Right atrium auricular region (tissue), 2 donors: ENCODE results near the gene MRPL36. TPM values are rescaled to one million over a fixed set of nuclear protein-coding genes. Genes with fewer than 3 reads are reported as not detected.

Source experiments
- DNase-seq: peaks from one replicate; pipeline ENCODE4 v3.0.0-alpha.2; 2019; ENCODE audit warnings: low spot score
- H3K27ac ChIP-seq, 2 donors: fragments of 200-600 bp; sonication (generic); 1 replicate in 1 of 2; 2 replicates in 1 of 2; pipeline ENCODE4 v1.5.1; 2016 to 2019
- H3K27me3 ChIP-seq, 2 donors: fragments of 200-600 bp; sonication (generic); one replicate each; pipeline versions ENCODE4 v1.5.1 to v1.6.0; 2017 to 2019
- H3K36me3 ChIP-seq: fragments of 200-600 bp; sonication (generic); one replicate; pipeline ENCODE4 v1.5.1; 2016
- H3K4me1 ChIP-seq, 2 donors: fragments of 200-600 bp; sonication (generic); one replicate each; pipeline versions ENCODE4 v1.5.1 to v1.6.0; 2017 to 2019
- H3K4me3 ChIP-seq, 2 donors: fragments of 200-600 bp; sonication (generic); 1 replicate in 1 of 2; 2 replicates in 1 of 2; pipeline ENCODE4 v1.5.1; 2017 to 2019; ENCODE audit warnings: mild to moderate bottlenecking in 1 of 2, moderate library complexity in 1 of 2
- H3K9me3 ChIP-seq, 2 donors: fragments of 200-600 bp; sonication (generic); one replicate each; pipeline ENCODE4 v1.5.1; 2019
- CTCF ChIP-seq, 2 donors: fragments of 200-600 bp; sonication (generic); IDR thresholded peaks; one replicate each; pipeline ENCODE4 v1.5.1; 2019; ENCODE audit warnings: antibody characterized with exemption in 2 of 2
- total RNA-seq, 2 donors: library from RNA; depleted of rRNA; stranded (reverse); fragments of >200 nt; gene quantifications; one replicate each; pipeline ENCODE4 v1.1.0, GENCODE V29; 2016

Gene MRPL36
- total RNA-seq, 2 donors from 2014 or later = 40.5 to 41.2 TPM

GRCh38 chr5:1797103-1797800 lies 2.4 kb downstream of the MRPL36 start:
- H3K27ac ChIP-seq = no peak overlapping the region
- TF ChIP-seq CTCF (IDR thresholded peaks at IDR 0.05) = no peak
- peaks cover 0 to 35% of the 10 kb centered on the region in 2 donors for H3K4me1 ChIP-seq
- no peaks in the 10 kb centered on the region for H3K9me3 ChIP-seq
- H3K4me3 ChIP-seq = no peak overlapping the region
- no peak for DNase-seq
- H3K36me3 ChIP-seq = peaks cover 12% of the 10 kb centered on the region
- H3K27me3 ChIP-seq = no peaks in the 10 kb centered on the region

GRCh38 chr5:1796371-1797102 lies 3.1 kb downstream of the MRPL36 start:
- Histone ChIP-seq H3K36me3 (peaks cover 12% of the 10 kb centered on the region), H3K27me3 (no peaks in the 10 kb centered on the region), H3K4me3 (no peak overlapping the region), H3K9me3 (no peaks in the 10 kb centered on the region), H3K27ac (no peak overlapping the region), H3K4me1 (peaks cover 0 to 29% of the 10 kb centered on the region in 2 donors)
- DNase-seq = no peak
- no peak for TF ChIP-seq CTCF (IDR thresholded peaks at IDR 0.05)

- no peak overlapping the region for H3K27ac ChIP-seq
- no peak overlapping the region for H3K4me3 ChIP-seq
- no peaks in the 10 kb centered on the region for H3K9me3 ChIP-seq
- no peak for TF ChIP-seq CTCF (IDR thresholded peaks at IDR 0.05)
- no peaks in the 10 kb centered on the region for H3K27me3 ChIP-seq
- H3K4me1 ChIP-seq = peaks cover 0 to 29% of the 10 kb centered on the region in 2 donors
- no peak for DNase-seq
- H3K36me3 ChIP-seq = peaks cover 12% of the 10 kb centered on the region
Measured at GRCh38 chr5:1795931-1796330, 3.7 kb downstream of the MRPL36 start.

- H3K4me1 ChIP-seq = peaks cover 0 to 26% of the 10 kb centered on the region in 2 donors
- H3K9me3 ChIP-seq = no peaks in the 10 kb centered on the region
Measured at GRCh38 chr5:1795506-1795905, 4.1 kb downstream of the MRPL36 start.

GRCh38 chr5:1794901-1795290 lies 4.7 kb downstream of the MRPL36 start:
- no peak overlapping the region for H3K27ac ChIP-seq
- peaks cover 12% of the 10 kb centered on the region for H3K36me3 ChIP-seq
- peaks cover 0 to 21% of the 10 kb centered on the region in 2 donors for H3K4me1 ChIP-seq
- no peaks in the 10 kb centered on the region for H3K9me3 ChIP-seq
- TF ChIP-seq CTCF (IDR thresholded peaks at IDR 0.05) = no peak
- no peak overlapping the region for H3K4me3 ChIP-seq
- no peaks in the 10 kb centered on the region for H3K27me3 ChIP-seq
- no peak for DNase-seq

More at GRCh38 chr5:1795506-1795905, 4.1 kb downstream of the MRPL36 start:
- Histone ChIP-seq H3K27me3 (no peaks in the 10 kb centered on the region), H3K36me3 (peaks cover 12% of the 10 kb centered on the region), H3K27ac (no peak overlapping the region), H3K4me3 (no peak overlapping the region)
- no peak for TF ChIP-seq CTCF (IDR thresholded peaks at IDR 0.05)
- no peak for DNase-seq
